Neural cell (in vitro differentiated cells): ENCODE results near the gene FPGS. TPM values are rescaled to one million over a fixed set of nuclear protein-coding genes. Genes with fewer than 3 reads are reported as not detected.

ENCODE experiments used
- H2AFZ ChIP-seq: fragments of 200-600, 300-800 bp; sonication (generic), shearing (Covaris generic); 2 replicates; pipeline ENCODE4 v1.6.0; 2014; ENCODE audit warnings: low read depth, mild to moderate bottlenecking, antibody characterized with exemption, low read length, moderate library complexity
- H3F3A ChIP-seq: fragments of 200-600 bp; shearing (Covaris generic); 2 replicates; pipeline ENCODE4 v1.6.1; 2016; ENCODE audit warnings: mild to moderate bottlenecking, moderate library complexity, mixed read lengths, antibody characterized with exemption, low read length; ENCODE audit not compliant: insufficient read depth, poor library complexity, severe bottlenecking
- H3K27ac ChIP-seq: fragments of 200-600, 300-800 bp; sonication (generic), shearing (Covaris generic); 2 replicates; pipeline ENCODE4 v1.5.1; 2014; ENCODE audit warnings: mild to moderate bottlenecking, low read length, moderate library complexity
- H3K27me3 ChIP-seq: fragments of 300-800, 200-600 bp; sonication (generic), shearing (Covaris generic); 2 replicates; pipeline ENCODE4 v1.6.0; 2014; ENCODE audit warnings: mild to moderate bottlenecking, low read depth, low read length, moderate library complexity; ENCODE audit not compliant: insufficient read depth
- H3K36me3 ChIP-seq: fragments of 300-800, 200-600 bp; sonication (generic), shearing (Covaris generic); 2 replicates; pipeline ENCODE4 v1.5.1; 2014; ENCODE audit warnings: mild to moderate bottlenecking, antibody characterized with exemption, low read length, moderate library complexity; ENCODE audit not compliant: insufficient read depth
- H3K4me2 ChIP-seq: fragments of 300-800, 200-600 bp; sonication (generic), shearing (Covaris generic); 2 replicates; pipeline ENCODE4 v1.6.0; 2014; ENCODE audit warnings: mild to moderate bottlenecking, low read length
- H3K4me3 ChIP-seq: fragments of 300-800, 200-600 bp; sonication (generic), shearing (Covaris generic); 2 replicates; pipeline ENCODE4 v1.5.1; 2014; ENCODE audit warnings: mild to moderate bottlenecking, low read length, moderate library complexity
- H3K79me2 ChIP-seq: fragments of 200-600 bp; shearing (Covaris generic); replicated peaks from 2 replicates; pipeline ENCODE4 v1.6.0; 2014; ENCODE audit warnings: mild to moderate bottlenecking, low read length, moderate library complexity; ENCODE audit not compliant: insufficient read depth
- H3K9ac ChIP-seq: fragments of 300-800, 200-600 bp; sonication (generic), shearing (Covaris generic); 2 replicates; pipeline ENCODE4 v1.6.1; 2016; ENCODE audit warnings: mild to moderate bottlenecking, low read length, mixed read lengths
- H3K9me2 ChIP-seq: fragments of 200-600 bp; shearing (Covaris generic); 2 replicates; pipeline ENCODE4 v1.6.1; 2016; ENCODE audit warnings: mild to moderate bottlenecking, low read length, mixed read lengths; ENCODE audit not compliant: insufficient read depth
- H3K9me3 ChIP-seq: fragments of 200-600, 300-800 bp; sonication (generic), shearing (Covaris generic); 2 replicates; pipeline ENCODE4 v1.6.1; 2016; ENCODE audit warnings: mild to moderate bottlenecking, mixed run types, low read length, moderate library complexity, mixed read lengths
- H4K20me1 ChIP-seq: fragments of 200-600 bp; shearing (Covaris generic); 2 replicates; pipeline ENCODE4 v1.6.1; 2016; ENCODE audit warnings: mild to moderate bottlenecking, mixed run types; ENCODE audit not compliant: insufficient read depth
- CTCF ChIP-seq: fragments of 450-650 bp; IDR thresholded peaks from 2 replicates; pipeline ENCODE4 v1.5.1; 2014; ENCODE audit warnings: antibody characterized with exemption, mild to moderate bottlenecking, moderate library complexity; ENCODE audit not compliant: poor library complexity, severe bottlenecking
- EP300 ChIP-seq: fragments of 450-650 bp; conservative IDR thresholded peaks from 2 replicates; pipeline ENCODE4 v1.6.1; 2014; ENCODE audit warnings: antibody characterized with exemption, mild to moderate bottlenecking, moderate library complexity; ENCODE audit not compliant: poor library complexity, severe bottlenecking
- EZH2 ChIP-seq: fragments of 200-600, 300-800 bp; shearing (Covaris generic), sonication (generic); IDR thresholded peaks from 2 replicates; pipeline ENCODE4 v1.6.1; 2014; ENCODE audit warnings: antibody characterized with exemption, low read length, borderline replicate concordance, mild to moderate bottlenecking; ENCODE audit not compliant: insufficient read depth, poor library complexity, severe bottlenecking
- MXI1 ChIP-seq: fragments of 450-650 bp; conservative IDR thresholded peaks from 2 replicates; pipeline ENCODE4 v1.6.1; 2014; ENCODE audit warnings: antibody characterized with exemption, mild to moderate bottlenecking; ENCODE audit not compliant: poor library complexity, severe bottlenecking
- POLR2AphosphoS5 ChIP-seq: IDR thresholded peaks from 2 replicates; pipeline ENCODE4 v1.6.1; 2012
- RAD21 ChIP-seq: fragments of 450-650 bp; conservative IDR thresholded peaks from 2 replicates; pipeline ENCODE4 v1.6.1; 2014; ENCODE audit warnings: antibody characterized with exemption, mild to moderate bottlenecking, moderate library complexity
- SMC3 ChIP-seq: fragments of 450-650 bp; conservative IDR thresholded peaks from 2 replicates; pipeline ENCODE4 v1.6.1; 2014; ENCODE audit warnings: antibody characterized with exemption, mild to moderate bottlenecking, moderate library complexity; ENCODE audit not compliant: poor library complexity
- TAF1 ChIP-seq: IDR thresholded peaks from 2 replicates; pipeline ENCODE4 v1.6.1; 2012; ENCODE audit warnings: low read depth
- polyA plus RNA-seq: library from polyadenylated mRNA; depleted of rRNA; stranded (reverse); fragments of >200 nt; gene quantifications from 2 replicates; pipeline ENCODE4 v1.2.3, GENCODE V29; 2014
- TF ChIP-seq, protein P1 (sequence below): IDR thresholded peaks from 2 replicates; pipeline ENCODE4 v1.6.1; 2012; ENCODE audit warnings: borderline replicate concordance

The FPGS gene
- polyA plus RNA-seq, 1 donor from 2014 or later: 38.4 TPM

DNA sequence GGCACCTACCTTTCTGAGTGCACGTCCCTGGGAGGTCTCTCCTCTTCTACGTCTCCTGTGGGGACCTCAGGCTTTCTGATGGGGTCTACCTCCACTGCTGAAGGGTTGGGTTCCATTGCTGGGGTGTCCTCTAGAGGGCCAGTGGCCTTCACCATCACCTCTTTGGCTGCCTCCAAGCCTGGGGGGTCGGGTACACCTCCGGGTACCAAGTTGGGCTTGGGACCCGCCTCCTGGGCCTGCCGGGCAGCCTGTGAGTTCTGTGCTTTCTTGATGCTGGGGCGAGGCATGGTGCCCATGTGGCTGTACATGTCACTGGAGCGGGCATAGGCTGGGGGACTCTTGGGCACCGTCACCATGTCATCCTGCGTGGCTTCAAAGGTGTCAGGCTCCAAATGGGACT, 28.7 kb upstream of the FPGS start:
- Histone ChIP-seq H3K27ac (no peak overlapping the region), H3K36me3 (no peaks in the 10 kb centered on the region), H3K27me3 (no peaks in the 10 kb centered on the region), H3K9me3 (no peaks in the 10 kb centered on the region), H3K9me2 (no peaks in the 10 kb centered on the region), H3K79me2 (no peaks in the 10 kb centered on the region), H4K20me1 (no peaks in the 10 kb centered on the region), H3K4me3 (no peak overlapping the region), H3K9ac (no peak overlapping the region), H2AFZ (no peak overlapping the region), H3F3A (no peaks in the 10 kb centered on the region), H3K4me2 (no peak overlapping the region)
- TF ChIP-seq POLR2AphosphoS5 (no peak), CTCF (no peak), EZH2 (no peak), TAF1 (no peak), RAD21 (no peak)
- TF ChIP-seq, protein P1, sequence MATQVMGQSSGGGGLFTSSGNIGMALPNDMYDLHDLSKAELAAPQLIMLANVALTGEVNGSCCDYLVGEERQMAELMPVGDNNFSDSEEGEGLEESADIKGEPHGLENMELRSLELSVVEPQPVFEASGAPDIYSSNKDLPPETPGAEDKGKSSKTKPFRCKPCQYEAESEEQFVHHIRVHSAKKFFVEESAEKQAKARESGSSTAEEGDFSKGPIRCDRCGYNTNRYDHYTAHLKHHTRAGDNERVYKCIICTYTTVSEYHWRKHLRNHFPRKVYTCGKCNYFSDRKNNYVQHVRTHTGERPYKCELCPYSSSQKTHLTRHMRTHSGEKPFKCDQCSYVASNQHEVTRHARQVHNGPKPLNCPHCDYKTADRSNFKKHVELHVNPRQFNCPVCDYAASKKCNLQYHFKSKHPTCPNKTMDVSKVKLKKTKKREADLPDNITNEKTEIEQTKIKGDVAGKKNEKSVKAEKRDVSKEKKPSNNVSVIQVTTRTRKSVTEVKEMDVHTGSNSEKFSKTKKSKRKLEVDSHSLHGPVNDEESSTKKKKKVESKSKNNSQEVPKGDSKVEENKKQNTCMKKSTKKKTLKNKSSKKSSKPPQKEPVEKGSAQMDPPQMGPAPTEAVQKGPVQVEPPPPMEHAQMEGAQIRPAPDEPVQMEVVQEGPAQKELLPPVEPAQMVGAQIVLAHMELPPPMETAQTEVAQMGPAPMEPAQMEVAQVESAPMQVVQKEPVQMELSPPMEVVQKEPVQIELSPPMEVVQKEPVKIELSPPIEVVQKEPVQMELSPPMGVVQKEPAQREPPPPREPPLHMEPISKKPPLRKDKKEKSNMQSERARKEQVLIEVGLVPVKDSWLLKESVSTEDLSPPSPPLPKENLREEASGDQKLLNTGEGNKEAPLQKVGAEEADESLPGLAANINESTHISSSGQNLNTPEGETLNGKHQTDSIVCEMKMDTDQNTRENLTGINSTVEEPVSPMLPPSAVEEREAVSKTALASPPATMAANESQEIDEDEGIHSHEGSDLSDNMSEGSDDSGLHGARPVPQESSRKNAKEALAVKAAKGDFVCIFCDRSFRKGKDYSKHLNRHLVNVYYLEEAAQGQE: no peak

DNA sequence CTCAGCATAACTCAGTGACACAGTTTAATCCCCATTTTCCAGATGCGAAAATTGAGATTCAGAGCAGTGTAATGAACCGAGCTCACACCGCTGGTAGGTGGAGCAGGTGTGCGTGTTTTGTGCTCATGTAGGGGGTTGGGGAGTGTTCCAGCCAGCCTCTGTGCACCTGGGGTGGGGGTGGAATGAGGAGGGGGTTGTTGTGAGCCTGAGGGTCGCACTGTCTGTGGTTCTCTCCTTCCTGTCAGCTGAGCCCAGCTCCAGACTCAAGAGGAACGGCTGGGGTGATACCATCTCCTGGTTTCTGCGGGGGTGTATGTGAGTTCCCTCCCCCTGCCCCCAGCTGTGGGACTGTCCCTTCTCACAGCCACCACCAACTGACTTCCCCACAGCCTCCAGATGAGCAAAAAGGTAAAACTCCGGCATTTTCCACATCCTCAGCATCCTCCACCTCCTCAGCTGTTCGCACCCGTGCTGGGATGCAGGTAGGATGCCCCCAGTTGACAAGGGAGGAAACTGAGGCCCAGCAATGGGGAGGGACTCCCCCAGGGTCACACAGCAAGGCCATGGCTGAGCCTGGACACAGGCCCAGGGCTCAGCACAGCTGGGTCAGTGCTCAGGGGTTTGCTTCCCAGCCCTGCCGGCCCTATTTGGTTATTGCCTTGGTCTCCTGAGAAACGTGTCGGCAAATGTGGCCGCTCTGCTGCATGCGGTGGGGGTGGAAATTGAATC, 26.3 kb upstream of the FPGS start:
- H3K9me2 ChIP-seq: no peaks in the 10 kb centered on the region
- H3K79me2 ChIP-seq: no peaks in the 10 kb centered on the region
- no peaks in the 10 kb centered on the region for H3K27me3 ChIP-seq
- H3K4me2 ChIP-seq: no peak overlapping the region
- no peaks in the 10 kb centered on the region for H4K20me1 ChIP-seq
- H2AFZ ChIP-seq: no peak overlapping the region
- TF ChIP-seq CTCF (no peak), MXI1 (no peak), EZH2 (no peak), TAF1 (no peak), EP300 (no peak), SMC3 (no peak), POLR2AphosphoS5 (no peak), RAD21 (no peak)
- TF ChIP-seq, protein P1: no peak
- no peaks in the 10 kb centered on the region for H3K9me3 ChIP-seq
- H3K36me3 ChIP-seq: no peaks in the 10 kb centered on the region
- H3K4me3 ChIP-seq: no peak overlapping the region
- no peak overlapping the region for H3K27ac ChIP-seq
- no peaks in the 10 kb centered on the region for H3F3A ChIP-seq
- peak overlapping the region; percentile 31 for H3K9ac ChIP-seq
